Activated CD8-positive, alpha-beta memory T cell treated with anti-CD3 and anti-CD28 coated beads, Interleukin-2, amount 50 U/mL, for 1 hour (primary cell): ENCODE measurements around the gene TPM2.

Experiments
- DNase-seq: peaks from one replicate; pipeline ENCODE4 v3.0.0-alpha.2; 2020; ENCODE audit errors: extremely low read depth

The TPM2 gene

DNA sequence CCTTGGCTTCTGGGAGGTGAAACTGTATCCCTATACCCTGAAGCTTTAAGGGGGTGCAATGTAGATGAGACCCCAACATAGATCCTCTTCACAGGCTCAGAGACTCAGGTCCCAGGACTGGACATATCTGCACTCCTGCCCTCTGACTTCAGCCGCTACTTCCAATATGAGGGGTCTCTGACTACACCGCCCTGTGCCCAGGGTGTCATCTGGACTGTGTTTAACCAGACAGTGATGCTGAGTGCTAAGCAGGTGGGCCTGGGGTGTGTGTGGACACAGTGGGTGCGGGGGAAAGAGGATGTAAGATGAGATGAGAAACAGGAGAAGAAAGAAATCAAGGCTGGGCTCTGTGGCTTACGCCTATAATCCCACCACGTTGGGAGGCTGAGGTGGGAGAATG is 10.6 kb downstream of the TPM2 start:
- DNase-seq = no peak

GRCh38 chr9:35675732-35676392 is 13.9 kb downstream of the TPM2 start:
- DNase-seq = no peak

- DNase-seq = no peak
Measured at GRCh38 chr9:35675204-35675603, 14.5 kb downstream of the TPM2 start.

DNA sequence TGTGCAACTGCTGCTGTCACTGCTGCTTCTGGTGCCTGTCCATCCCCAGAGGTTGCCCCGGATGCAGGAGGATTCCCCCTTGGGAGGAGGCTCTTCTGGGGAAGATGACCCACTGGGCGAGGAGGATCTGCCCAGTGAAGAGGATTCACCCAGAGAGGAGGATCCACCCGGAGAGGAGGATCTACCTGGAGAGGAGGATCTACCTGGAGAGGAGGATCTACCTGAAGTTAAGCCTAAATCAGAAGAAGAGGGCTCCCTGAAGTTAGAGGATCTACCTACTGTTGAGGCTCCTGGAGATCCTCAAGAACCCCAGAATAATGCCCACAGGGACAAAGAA is 15.7 kb downstream of the TPM2 start:
- DNase-seq = no peak

DNA sequence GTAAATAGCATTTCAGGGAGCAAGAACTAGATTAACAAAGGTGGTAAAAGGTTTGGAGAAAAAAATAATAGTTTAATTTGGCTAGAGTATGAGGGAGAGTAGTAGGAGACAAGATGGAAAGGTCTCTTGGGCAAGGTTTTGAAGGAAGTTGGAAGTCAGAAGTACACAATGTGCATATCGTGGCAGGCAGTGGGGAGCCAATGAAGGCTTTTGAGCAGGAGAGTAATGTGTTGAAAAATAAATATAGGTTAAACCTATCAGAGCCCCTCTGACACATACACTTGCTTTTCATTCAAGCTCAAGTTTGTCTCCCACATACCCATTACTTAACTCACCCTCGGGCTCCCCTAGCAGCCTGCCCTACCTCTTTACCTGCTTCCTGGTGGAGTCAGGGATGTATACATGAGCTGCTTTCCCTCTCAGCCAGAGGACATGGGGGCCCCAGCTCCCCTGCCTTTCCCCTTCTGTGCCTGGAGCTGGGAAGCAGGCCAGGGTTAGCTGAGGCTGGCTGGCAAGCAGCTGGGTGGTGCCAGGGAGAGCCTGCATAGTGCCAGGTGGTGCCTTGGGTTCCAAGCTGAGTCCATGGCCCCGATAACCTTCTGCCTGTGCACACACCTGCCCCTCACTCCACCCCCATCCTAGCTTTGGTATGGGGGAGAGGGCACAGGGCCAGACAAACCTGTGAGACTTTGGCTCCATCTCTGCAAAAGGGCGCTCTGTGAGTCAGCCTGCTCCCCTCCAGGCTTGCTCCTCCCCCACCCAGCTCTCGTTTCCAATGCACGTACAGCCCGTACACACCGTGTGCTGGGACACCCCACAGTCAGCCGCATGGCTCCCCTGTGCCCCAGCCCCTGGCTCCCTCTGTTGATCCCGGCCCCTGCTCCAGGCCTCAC is 16.3 kb downstream of the TPM2 start, which contains the start of gene CA9:
Gene CA9, plus strand, starts transcription at position 797 of the 893 bp plus-strand sequence. Its CDS starts 32 bp downstream, at position 829.
- no peak for DNase-seq

GRCh38 chr9:35669331-35670145 is 20.2 kb downstream of the TPM2 start:
- DNase-seq = no peak

DNA sequence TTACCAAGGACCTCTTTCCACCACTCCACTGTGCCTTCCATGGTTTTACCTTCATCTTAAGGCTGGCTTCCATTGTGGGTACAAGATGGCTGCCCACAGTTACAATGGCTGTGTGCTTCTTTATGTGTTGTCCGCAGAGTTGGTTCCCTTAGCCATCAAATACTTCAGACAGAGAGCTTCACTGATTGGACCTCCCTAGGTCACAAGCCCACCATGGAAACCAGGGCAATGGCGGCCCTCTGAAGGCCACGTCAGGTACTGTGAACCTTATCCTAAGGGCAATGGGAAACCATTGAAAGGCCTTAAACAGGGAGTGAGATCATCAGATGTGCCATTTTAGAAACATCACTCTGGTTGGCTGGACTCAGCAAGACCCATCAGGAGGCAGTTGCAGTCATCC is 21.8 kb downstream of the TPM2 start:
- no peak for DNase-seq

DNA sequence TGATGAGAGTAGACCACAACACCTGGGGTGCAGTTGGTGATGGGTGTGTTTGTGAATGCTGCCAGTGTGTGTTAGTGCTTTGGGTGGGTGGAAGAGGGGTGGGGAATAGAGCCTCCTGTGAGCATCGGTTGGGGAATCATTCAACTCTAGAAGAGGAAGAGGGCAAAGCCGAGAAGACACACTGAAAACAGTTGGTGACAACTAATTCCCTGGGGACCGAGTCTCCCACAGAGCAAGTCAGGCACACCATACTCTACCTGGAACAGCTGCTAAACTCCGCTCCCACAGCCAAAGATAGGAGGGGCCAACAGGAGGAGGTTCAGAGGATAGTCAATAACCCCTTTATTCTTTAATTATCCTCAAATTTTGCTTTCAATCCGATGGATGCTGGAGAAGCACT is 23.2 kb downstream of the TPM2 start:
- DNase-seq = no peak

GRCh38 chr9:35666045-35666444 is 23.7 kb downstream of the TPM2 start:
- DNase-seq = no peak

DNA sequence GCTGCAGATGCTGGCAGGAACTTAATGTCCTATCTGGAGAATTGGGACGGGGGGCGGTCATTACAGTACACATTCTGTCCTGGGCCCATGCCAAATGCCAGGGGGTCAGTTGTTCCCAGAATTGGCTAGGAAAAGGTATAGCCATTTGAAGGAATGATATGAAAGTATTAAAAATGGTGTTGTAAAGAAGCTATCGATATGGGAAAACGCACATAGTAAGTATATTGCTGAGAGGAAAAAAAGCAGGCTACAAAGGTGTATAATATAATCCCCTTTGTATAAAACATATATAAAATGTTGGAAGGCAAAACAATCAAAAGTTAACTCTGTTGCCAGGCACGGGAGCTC is 24.3 kb downstream of the TPM2 start:
- DNase-seq = no peak

- DNase-seq = no peak
Measured at GRCh38 chr9:35664531-35665470, 24.9 kb downstream of the TPM2 start, which contains the start of gene ARHGEF39. ARHGEF39 (minus strand) TSS chr9:35665195; CDS start chr9:35665169, 26 bp downstream.

- no peak for DNase-seq
Measured at GRCh38 chr9:35662437-35662836, 27.3 kb downstream of the TPM2 start.

- DNase-seq = no peak
Measured at GRCh38 chr9:35661756-35662350, 27.9 kb downstream of the TPM2 start.

DNA sequence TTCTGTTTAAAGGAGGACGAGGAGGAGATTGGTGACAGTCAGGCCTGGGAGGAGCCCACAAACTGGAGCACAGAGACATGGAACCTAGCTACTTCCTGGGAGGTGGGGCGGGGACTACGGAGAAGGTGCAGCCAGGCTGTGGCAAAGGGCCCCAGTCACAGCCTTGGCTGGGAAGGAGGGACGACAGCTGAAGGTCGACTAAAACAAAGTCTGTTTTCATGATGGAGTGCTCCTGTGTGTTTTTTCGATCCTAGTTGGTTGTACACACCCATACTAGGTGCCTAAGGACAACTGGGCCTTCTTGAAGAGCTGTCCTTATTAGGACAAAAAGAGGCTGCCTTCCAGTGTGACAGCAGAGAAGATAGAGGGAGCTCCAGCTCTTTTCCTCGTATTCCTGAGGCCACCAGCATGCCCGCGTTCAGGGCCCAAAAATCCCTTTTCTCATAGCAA is 28.7 kb downstream of the TPM2 start:
- DNase-seq = no peak

DNA sequence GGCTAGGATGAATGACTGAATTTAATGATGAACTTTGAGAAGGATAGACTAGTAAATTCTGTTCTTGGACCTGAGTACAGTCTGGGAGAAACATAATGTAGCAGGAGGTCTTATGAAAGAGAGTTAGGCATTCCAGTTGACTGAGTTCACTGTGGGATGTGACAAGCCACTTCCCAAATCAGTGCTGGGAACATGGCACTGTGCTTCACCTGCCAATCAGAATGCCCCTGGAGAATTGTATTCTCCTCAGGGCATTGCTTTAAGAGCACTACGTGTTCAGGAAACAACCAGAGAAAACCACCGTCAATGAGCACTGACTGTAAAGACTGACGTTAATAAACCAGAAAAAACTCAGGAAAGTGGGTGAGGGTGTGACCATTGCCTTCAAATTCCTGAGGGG is 30.4 kb downstream of the TPM2 start:
- no peak for DNase-seq

GRCh38 chr9:35658968-35659220 is 30.8 kb downstream of the TPM2 start:
- DNase-seq = no peak

GRCh38 chr9:35658137-35658967 is 31.4 kb downstream of the TPM2 start, which contains the start of gene CCDC107:
CCDC107 (plus strand) TSS chr9:35658292; CDS start chr9:35658380, 88 bp downstream.
- peak; percentile 66 for DNase-seq

GRCh38 chr9:35657546-35658136 is 32.1 kb downstream of the TPM2 start, which contains the start of gene RMRP:
RMRP (minus strand) TSS chr9:35658019.
- DNase-seq = peak; percentile 79

- DNase-seq = no peak
Measured at GRCh38 chr9:35656831-35657545, 32.7 kb downstream of the TPM2 start.
